Left hindlimb (tissue), 1 donor: Measurements from ENCODE around the gene GUCD1.

Experiments
- DNase-seq: peaks from one replicate; pipeline ENCODE4 v3.0.0-alpha.2; 2018

GUCD1 gene

DNA sequence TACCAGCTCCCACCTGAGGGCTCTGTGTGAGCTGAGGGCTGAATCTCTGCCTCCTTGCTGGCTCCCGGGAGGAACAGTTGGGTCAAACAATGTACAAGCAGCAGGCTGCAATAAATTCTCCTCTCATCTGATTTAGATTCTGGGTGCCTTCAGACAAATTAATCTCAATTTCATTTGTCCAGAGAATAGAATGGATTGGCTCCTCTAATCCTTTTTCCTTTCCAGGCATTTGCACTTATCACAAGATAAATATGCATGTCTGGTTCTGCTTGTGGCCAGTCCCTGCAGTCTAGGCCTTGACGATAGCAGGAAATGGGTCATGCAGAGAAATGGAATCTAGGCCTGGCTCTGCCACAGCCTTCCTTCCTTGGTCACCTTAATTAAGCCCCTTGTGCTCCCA is 31.1 kb downstream of the GUCD1 start:
- no peak for DNase-seq

- peak; percentile 45 for DNase-seq
Observed at GRCh38 chr22:24521791-24522245, 33.1 kb downstream of the GUCD1 start.

GRCh38 chr22:24519496-24519895 is 35.4 kb downstream of the GUCD1 start:
- no peak for DNase-seq

- no peak for DNase-seq
Observed at GRCh38 chr22:24518771-24519485, 36.0 kb downstream of the GUCD1 start.

GRCh38 chr22:24518228-24518627 is 36.7 kb downstream of the GUCD1 start:
- no peak for DNase-seq

DNA sequence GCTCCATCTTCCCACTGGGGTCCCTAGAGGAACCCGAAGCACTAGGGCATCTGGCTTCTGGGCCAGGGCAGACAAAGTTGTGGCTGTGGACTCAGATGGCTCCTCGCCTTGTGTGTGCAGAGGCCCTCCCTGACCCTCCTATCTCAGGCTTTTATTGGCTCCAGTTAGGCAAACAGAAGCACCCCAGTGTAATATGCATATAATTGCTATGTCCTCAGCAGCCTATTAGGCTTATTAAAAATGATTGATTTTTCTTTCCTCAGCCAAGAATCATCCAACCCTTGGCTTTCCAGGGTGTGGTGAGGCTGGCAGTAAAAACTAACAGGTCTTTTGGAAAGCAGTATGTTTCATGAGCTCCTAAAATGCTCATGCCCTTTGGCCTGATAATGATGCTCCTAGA is 37.5 kb downstream of the GUCD1 start:
- DNase-seq, result no peak

DNA sequence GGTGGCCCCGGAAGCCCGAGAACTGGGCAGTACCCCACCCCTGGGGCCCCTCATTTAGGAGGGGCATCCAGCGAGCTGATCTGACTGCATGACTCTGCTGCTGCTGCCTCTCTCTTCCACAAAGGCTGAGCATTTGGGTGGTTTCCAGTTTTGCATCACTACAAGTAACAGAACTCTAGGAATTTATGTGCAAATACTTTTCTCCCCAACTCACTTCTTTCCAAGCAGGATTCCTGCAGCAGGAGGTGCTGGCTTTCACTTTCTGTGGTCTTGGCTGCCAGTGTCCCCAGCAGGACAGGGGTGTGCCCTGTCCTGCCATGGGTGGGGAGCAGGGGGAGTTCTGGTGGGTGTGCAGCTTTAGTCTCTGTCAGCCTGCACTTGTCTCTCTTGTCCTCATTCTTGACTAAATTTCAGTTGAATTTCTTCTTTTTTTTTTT is 38.6 kb downstream of the GUCD1 start:
- peak; percentile 55 for DNase-seq

DNA sequence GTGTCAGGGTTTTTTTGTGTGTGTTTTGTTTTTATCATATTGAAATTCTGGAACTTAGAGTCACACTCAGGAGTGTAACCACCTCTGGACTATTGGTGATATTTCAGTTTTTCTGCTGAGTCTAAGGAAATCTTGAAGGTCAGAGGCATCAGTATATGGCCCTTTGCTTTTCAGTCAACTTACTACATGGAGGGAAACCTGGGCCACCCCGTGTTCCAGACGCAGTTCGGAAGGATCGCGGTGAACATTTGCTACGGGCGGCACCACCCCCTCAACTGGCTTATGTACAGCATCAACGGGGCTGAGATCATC is 40.0 kb downstream of the GUCD1 start:
- no peak for DNase-seq

- DNase-seq, result no peak
Observed at GRCh38 chr22:24514241-24515026, 40.5 kb downstream of the GUCD1 start.

DNA sequence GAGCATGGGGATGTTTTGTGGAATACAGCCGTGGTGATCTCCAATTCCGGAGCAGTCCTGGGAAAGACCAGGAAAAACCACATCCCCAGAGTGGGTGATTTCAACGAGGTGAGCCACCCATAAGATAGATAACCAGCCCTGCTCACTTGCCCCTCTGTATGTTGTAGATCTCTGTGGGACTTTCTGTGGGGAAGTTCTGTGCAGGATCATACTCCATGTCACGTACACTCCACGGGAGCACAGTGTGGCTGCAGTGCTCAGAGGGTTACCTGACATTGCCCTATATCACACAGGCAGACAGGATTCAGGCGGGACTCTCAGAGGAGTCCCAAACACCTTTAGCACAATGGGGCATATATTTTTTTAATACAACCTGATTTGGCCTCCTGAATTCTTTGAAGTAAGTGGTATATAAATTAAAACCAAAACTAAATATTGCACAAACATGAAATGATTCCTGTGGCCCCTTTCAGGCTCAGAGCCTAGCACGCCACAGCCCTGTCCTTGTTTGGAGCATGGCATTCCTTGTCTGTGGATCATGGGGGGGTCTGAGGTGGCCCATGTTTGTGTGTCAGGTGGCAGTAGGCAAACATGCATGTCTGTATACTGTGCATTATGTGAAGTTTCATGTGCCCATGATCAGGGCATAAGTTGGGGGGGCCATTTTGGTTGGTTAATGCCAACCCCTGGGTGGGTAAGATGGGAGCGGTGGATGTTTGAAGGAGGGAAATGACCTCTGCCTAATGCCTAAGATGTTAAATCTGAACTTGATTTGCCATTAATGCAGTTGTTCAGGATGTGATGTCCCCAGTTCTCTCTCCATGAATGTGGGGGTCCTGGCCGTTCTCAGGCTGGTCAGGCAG is 41.3 kb downstream of the GUCD1 start:
- DNase-seq, result no peak

DNA sequence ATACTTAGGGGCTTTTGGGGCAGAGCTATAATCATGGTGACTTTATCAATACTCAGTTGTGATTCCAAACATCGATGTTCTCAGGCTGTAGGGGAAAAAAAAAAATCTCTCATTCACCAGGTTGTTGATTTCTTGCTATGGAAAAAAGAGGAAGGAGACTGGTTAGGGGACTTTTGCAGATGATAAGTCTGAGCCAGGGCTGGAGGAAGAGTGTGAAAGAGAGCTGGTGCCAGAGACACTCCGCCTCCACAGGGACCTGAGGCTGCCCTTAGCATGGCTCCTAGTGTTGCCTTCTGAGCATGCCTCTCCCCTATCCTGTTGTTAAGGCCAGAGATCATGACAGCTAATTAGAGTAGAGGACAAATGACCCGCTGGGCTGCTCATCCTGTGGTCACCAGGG is 42.9 kb downstream of the GUCD1 start:
- DNase-seq, result no peak

DNA sequence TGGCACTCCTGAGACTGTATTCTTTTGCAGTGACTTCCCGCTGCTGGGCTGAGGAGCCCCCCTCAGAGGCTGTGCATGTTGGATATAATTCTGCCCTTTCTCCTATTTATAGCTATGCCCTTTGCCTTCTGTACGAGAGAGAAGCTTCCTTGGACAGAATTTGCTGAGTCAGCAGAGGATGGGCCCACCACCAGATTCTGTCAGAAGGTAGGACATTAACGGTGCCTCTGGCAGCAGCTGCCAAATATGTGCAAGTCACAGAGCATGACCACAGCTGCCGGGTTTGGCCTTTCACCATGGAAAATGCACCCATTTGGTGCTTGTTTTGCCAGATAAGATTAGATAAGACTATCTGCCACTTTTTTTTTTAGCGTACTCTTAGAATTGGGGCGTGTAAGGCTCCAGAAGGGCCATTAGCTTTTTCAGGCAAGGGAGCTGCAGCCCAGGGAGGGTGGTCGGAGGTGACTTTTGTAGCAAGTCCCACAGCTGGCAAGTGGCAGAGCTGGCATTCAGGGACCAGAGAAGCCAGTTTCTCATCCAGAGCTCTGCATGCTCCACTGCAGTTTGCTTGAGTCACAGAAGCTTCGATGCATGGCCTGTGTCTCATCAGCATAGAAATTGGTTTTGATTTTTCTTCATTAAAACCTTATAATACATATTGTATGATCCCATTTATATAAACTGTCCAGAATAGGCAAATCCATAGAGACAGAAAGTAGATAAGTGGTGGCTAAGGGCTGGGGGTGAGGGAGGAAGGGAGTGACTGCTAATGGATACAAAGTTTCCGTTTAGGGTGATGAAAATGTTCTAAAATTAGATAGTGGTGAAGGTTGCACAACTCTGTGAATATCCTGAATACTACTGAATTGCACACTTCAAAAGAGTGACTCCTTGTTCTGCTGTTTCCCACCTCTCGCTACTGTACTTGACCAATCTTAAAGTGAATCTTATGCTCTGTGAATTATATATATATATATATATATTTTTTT is 44.0 kb downstream of the GUCD1 start:
- no peak for DNase-seq

DNA sequence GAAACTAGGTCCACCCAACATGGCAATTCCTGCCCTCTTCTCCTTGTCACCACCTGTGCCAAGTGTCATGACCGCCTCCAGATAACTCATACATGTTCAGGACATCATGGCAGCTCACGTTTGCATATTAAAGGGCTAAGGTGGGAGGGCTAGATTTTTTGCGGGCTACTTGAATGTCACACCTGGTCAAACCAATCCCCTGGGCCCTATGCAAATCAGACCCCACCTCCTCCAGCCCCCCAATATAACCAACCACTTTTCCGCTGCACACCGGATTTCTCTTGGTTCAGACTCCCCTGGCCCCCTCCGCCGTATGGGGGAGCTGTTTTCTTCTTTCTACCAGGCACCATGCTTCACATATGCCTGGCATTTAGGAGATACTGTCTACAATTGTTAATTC is 47.2 kb downstream of the GUCD1 start:
- no peak for DNase-seq

GRCh38 chr22:24506802-24507438 is 48.0 kb downstream of the GUCD1 start:
- no peak for DNase-seq

DNA sequence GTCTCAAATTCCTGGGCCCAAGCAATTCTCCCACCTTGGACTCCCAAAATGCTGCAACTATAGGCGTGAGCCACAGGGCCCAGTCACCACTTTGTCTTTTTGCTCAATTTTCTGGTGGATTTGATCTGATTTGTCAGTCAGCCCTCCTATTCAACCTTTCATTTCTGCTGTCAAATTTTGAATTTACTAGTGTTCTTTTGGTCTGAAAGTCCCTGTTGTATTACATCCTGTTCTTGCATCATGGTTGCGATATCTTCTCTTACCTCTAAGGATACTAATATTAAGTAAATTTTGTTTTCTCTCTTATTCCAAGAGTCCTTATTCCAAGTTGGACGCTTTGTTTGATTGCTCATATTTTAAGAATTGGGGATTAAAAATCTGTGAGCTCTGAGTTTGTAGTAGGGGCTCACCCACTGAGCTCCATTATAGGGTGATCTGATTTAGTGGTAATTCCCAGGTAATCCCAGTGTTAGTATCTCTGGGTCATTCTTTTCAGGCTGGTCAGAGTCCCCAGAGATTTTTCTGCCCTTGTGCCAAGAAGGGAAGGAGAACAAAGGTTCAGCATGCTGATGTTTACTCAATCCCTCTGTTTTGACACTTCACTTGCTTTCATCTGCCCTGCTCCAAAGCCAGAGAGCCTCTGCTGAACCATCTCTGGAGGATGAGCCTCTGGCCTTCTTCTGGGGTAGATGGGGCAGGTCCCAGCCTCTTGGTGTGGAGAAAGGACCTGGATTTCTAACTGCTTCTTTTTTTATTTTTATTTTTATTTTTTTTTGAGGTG is 49.8 kb downstream of the GUCD1 start:
- no peak for DNase-seq

GRCh38 chr22:24504540-24504939 is 50.4 kb downstream of the GUCD1 start:
- no peak for DNase-seq

- DNase-seq, result no peak
Observed at GRCh38 chr22:24503843-24504338, 51.0 kb downstream of the GUCD1 start.

DNA sequence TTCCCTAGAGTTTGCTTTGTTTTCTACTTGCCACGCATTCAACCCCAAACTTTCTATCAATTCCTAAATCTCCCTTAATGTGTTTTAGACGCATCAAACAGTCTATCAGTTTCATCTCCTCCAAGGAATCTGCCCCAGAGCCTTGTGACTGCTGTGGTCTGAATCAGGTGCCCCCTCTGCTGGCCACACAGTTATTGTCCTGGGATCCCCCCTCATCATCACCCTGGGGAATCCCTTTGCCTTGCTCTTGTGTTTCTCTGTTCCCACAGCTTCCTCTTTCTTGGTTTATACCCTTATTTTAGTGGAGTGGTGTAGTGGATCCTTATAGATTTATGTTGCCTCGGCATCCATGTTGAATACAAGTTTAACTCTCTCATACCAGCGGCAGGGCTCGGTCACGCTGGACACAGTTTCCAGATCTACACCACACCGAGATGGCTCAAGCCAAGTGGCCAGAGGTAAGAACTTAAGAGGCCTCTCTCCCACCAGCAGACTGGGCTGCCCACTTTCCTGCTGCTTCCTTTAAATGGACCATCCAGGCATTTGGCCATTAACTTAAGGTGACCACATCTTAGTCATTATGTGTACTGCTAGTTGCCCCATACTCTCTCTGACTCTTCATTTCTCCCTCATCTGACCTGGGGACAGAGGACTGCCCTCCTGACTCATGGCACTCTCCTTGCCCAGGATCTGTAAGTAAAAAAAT is 51.6 kb downstream of the GUCD1 start:
- no peak for DNase-seq

DNA sequence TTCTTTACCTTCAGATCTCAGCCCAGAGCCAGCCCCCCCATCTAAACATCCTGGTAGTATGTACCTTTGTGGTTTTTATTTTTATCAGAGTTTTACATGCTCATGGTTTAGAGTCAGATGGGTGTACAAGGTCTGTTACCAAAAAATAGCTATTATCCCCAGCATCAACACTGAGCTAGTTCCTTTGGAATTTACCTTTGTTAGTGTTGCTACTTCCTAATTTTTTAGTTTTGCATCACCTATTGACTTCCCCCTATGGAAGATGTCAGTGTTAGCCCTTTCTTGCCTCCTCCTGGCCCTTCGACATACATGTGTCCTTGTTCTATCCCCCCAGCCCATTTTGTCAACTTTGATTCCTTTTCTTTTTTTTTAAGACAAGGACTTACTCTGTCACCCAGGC is 52.4 kb downstream of the GUCD1 start:
- no peak for DNase-seq

DNA sequence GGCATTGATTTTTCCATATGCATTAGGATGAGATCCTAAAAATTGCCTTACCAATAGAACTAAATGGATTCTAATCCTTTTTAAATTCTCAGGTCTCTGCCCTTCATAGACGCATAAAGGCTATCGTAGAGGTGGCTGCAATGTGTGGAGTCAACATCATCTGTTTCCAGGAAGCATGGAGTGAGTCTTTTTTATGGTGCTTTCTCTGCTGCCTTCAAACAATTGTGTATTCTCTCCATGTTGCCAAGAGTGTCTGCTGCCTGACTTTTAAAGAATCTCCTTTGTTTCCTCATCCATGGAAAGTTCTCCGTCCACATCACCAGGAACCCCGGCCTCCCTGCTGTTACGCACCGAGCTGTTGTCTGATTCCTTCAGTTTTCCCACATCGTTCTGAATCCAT is 52.9 kb downstream of the GUCD1 start:
- DNase-seq, result no peak
